Panc1 (cell line): Measurements from ENCODE around the gene ELP1. TPM values are rescaled to one million over a fixed set of nuclear protein-coding genes. Genes with fewer than 3 reads are reported as not detected.

Experiments used
- ATAC-seq: fragments of 200-7000 bp; cut with Tn5 transposase; 2 replicates; pipeline ENCODE4 v1.9.1; 2020; ENCODE audit warnings: mild to moderate bottlenecking, moderate library complexity
- BruUV-seq: library from RNA; stranded (reverse); fragments of 400-500 nt; replicated peaks from 2 replicates; lab custom pipeline; 2021; lab: Mats Ljungman, UMichigan
- CTCF ChIA-PET: fragments of 300-600 bp; sonication (Branson Sonifier 250); formaldehyde crosslinking; loops from one replicate; lab custom pipeline; 2022; ENCODE audit warnings: antibody characterized with exemption; lab: Charles Lee
- POLR2A ChIA-PET: fragments of 300-600 bp; sonication (Branson Sonifier 250); formaldehyde crosslinking; loops from one replicate; lab custom pipeline; 2022; ENCODE audit warnings: antibody characterized with exemption; lab: Charles Lee
- DNase-seq: peaks from one replicate; pipeline ENCODE4 v3.0.0-alpha.2; 2010; ENCODE audit warnings: low read depth, low spot score
- H3K27ac ChIP-seq: 2 replicates; pipeline ENCODE4 v1.5.1; 2011; ENCODE audit warnings: mild to moderate bottlenecking, low read length, inconsistent platforms
- H3K27me3 ChIP-seq: fragments of 200-500 bp; sonication (Bioruptor generic); 2 replicates; pipeline ENCODE4 v1.6.0; 2014; ENCODE audit warnings: low read length, inconsistent platforms; ENCODE audit not compliant: control insufficient read depth, insufficient read depth
- H3K36me3 ChIP-seq: fragments of 200-500 bp; sonication (Bioruptor generic); 2 replicates; pipeline ENCODE4 v1.5.1; 2014; ENCODE audit warnings: inconsistent platforms, mild to moderate bottlenecking, low read length, moderate library complexity; ENCODE audit not compliant: control insufficient read depth, insufficient read depth
- H3K4me1 ChIP-seq: 2 replicates; pipeline ENCODE4 v1.5.1; 2011; ENCODE audit warnings: inconsistent platforms, mild to moderate bottlenecking, low read length, moderate library complexity; ENCODE audit not compliant: control insufficient read depth, insufficient read depth
- H3K4me3 ChIP-seq, 2 experiments: 2 replicates each; pipeline ENCODE4 v1.5.1; 2011 to 2012; ENCODE audit warnings: low read depth in 2 of 2, low read length in 2 of 2, mild to moderate bottlenecking in 2 of 2, inconsistent platforms in 1 of 2, moderate library complexity in 1 of 2
- H3K9me3 ChIP-seq: fragments of 200-500 bp; sonication (Bioruptor generic); 2 replicates; pipeline ENCODE4 v1.5.1; 2014; ENCODE audit warnings: low read depth, mild to moderate bottlenecking, inconsistent platforms, low read length, moderate library complexity; ENCODE audit not compliant: control insufficient read depth, insufficient read depth
- CTCF ChIP-seq: fragments of 450-650 bp; IDR thresholded peaks from 2 replicates; pipeline ENCODE4 v1.5.1; 2017; ENCODE audit warnings: mild to moderate bottlenecking
- POLR2AphosphoS5 ChIP-seq: IDR thresholded peaks from 2 replicates; pipeline ENCODE4 v1.6.1; 2012; ENCODE audit warnings: mild to moderate bottlenecking, low read depth, low read length, moderate library complexity
- REST ChIP-seq, 2 experiments: IDR thresholded peaks; 2 replicates each; pipeline ENCODE4 v1.6.1; 2011 to 2012; ENCODE audit warnings: low read depth in 2 of 2, control low read depth in 1 of 2, low read length in 1 of 2, mild to moderate bottlenecking in 1 of 2, moderate library complexity in 1 of 2; ENCODE audit not compliant: insufficient read depth in 1 of 2
- SIN3A ChIP-seq: IDR thresholded peaks from 2 replicates; pipeline ENCODE4 v1.6.1; 2012; ENCODE audit warnings: low read depth, mild to moderate bottlenecking, low read length, moderate library complexity, borderline replicate concordance; ENCODE audit not compliant: insufficient read depth
- TCF7L2 ChIP-seq: IDR thresholded peaks from 2 replicates; pipeline ENCODE4 v1.6.1; 2011; ENCODE audit warnings: mild to moderate bottlenecking, low read depth, low read length, inconsistent platforms
- in situ Hi-C: cut with HindIII; loops from 2 replicates; pipeline ENCODE4 v1.10.0; 2016; ENCODE audit warnings: low sequenced_read_pairs, low pct_unique_long_range_greater_than_20kb
- intact Hi-C: fragments of 100-400 bp; cut with micrococcal nuclease; formaldehyde crosslinking; loops from one replicate; pipeline ENCODE4 v1.10.0; 2022; ENCODE audit not compliant: unreplicated experiment
- total RNA-seq: library from RNA; stranded (reverse); gene quantifications from one replicate; pipeline ENCODE4 v1.2.1, GENCODE V29; 2021; ENCODE audit not compliant: unreplicated experiment

Gene ELP1
- total RNA-seq, 1 experiment from 2014 or later, result 17.1 TPM

- ATAC-seq (no peak), DNase-seq (no peak)
- Histone ChIP-seq H3K9me3 (no peaks in the 10 kb centered on the region), H3K36me3 (no peaks in the 10 kb centered on the region; the same call in 1 of the 2 replicates), H3K4me1 (no peaks in the 10 kb centered on the region), H3K4me3 (no peak overlapping the region), H3K27me3 (no peaks in the 10 kb centered on the region), H3K27ac (no peak overlapping the region)
- no TSS peak for BruUV-seq
- CTCF ChIA-PET, result no interaction called here
- TF ChIP-seq REST (IDR thresholded peaks at IDR 0.05; ENCODE audit: insufficient read depth in 1 of 2, low read depth in 2 of 2, low read length in 1 of 2), result no peak
- TF ChIP-seq SIN3A, result no peak
- no peak for TF ChIP-seq POLR2AphosphoS5
- no peak for TF ChIP-seq CTCF
- intact Hi-C loops (no loop called here), in situ Hi-C loops (no loop called here)
- POLR2A ChIA-PET, result no interaction called here
These were observed 68.9 kb downstream of the ELP1 start for GRCh38 chr9:108865037-108865436.

- in situ Hi-C loops, result no loop called here
- no peak for DNase-seq
- Histone ChIP-seq H3K36me3 (no peaks in the 10 kb centered on the region; the same call in 1 of the 2 replicates), H3K27ac (no peak overlapping the region), H3K9me3 (no peaks in the 10 kb centered on the region), H3K27me3 (no peaks in the 10 kb centered on the region), H3K4me3 (no peak overlapping the region), H3K4me1 (no peaks in the 10 kb centered on the region)
- no TSS peak for BruUV-seq
- intact Hi-C loops, result no loop called here
- TF ChIP-seq REST (IDR thresholded peaks at IDR 0.05; ENCODE audit: insufficient read depth in 1 of 2, low read depth in 2 of 2, low read length in 1 of 2) (no peak), POLR2AphosphoS5 (no peak), SIN3A (no peak), CTCF (no peak), TCF7L2 (no peak)
- no peak; the same call in 1 of the 2 replicates for ATAC-seq
- CTCF ChIA-PET, result no interaction called here
- POLR2A ChIA-PET, result no interaction called here
These were observed 69.5 kb downstream of the ELP1 start for GRCh38 chr9:108864446-108864845.
